Measurements from ENCODE around the gene METTL9. TPM values are rescaled to one million over a fixed set of nuclear protein-coding genes. Genes with fewer than 3 reads are reported as not detected.

METTL9 gene
- polyA plus RNA-seq, 3 donors, result 181 to 400 (median 373) TPM

DNA sequence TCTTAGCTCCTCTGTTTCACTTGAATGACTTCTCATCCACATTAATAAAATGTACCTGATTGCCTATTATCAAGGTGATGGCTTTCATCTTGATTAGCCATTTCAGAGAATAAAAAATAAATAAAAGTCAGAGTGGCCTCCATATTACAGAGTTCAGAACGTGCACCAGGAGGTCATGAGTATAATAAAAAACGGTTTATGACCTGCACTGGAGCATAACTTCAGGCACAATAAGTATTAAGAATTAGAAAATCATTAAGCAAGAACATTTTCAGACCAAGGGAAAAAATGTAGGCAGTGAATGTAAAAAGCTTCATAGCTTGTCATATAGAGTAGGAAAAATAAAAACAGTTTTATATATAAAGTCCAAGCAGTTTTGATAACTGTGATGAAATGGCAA, 11.4 kb downstream of the METTL9 start:
- H3K9ac ChIP-seq (ENCODE audit: insufficient read depth, low read length, poor library complexity, severe bottlenecking), result peak overlapping the region; percentile 1
- no peaks in the 10 kb centered on the region for H3K27me3 ChIP-seq (ENCODE audit: control insufficient read depth in 2 of 2, insufficient read depth in 2 of 2, low read length in 2 of 2)
- WGBS (ENCODE audit: insufficient coverage), result no CpG with 5 or more reads among the region's 2 CpGs
- H3K27ac ChIP-seq (ENCODE audit: low read depth in 1 of 2, low read length in 2 of 2), result peak overlapping the region in 1 of 2 donors; percentile 93
- Mint-ChIP-seq H3K27me3 (ENCODE audit: low read depth in 3 of 3) (no peaks in the 10 kb centered on the region), H3K4me3 (no peak overlapping the region), H3K4me1 (peaks cover 94% of the 10 kb centered on the region), H3K36me3 (peaks cover 24 to 27% of the 10 kb centered on the region in 2 donors), H3K27ac (peak overlapping the region; percentile 95 to 98 (median 97)), H3K9me3 (no peaks in the 10 kb centered on the region)
- peaks cover 68% of the 10 kb centered on the region for H4K20me1 ChIP-seq (ENCODE audit: insufficient read depth, low read length)
- no peak overlapping the region for H2AFZ ChIP-seq (ENCODE audit: insufficient read depth, low read depth, low read length, poor library complexity, severe bottlenecking)
- intact Hi-C loops (cut with micrococcal nuclease), result loop anchor here in 1 of 2 donors (5.0 kb wide), 1 partner anchor 42 kb away; the partner anchor contains the start of gene IGSF6
- peak overlapping the region in 1 of 3 experiments; percentile 71 for H3K4me3 ChIP-seq (replicated peaks in 1 of 3; ENCODE audit: low read depth in 2 of 3, low read length in 3 of 3)
- no peak for DNase-seq
- H3K9me3 ChIP-seq (replicated peaks in 1 of 2; ENCODE audit: control insufficient read depth in 1 of 2, insufficient read depth in 1 of 2, low read length in 2 of 2), result no peaks in the 10 kb centered on the region
- H3K36me3 ChIP-seq (replicated peaks in 1 of 2; ENCODE audit: control insufficient read depth in 1 of 2, insufficient read depth in 2 of 2, low read length in 2 of 2), result peaks cover 0 to 19% of the 10 kb centered on the region in 2 donors
- peaks cover 100% of the 10 kb centered on the region for H3K79me2 ChIP-seq (ENCODE audit: insufficient read depth, low read length)
- H3K4me2 ChIP-seq (replicated peaks; ENCODE audit: extremely low read depth, low read length, poor library complexity, severe bottlenecking), result peak overlapping the region; percentile 74
- no peak for TF ChIP-seq CTCF (IDR thresholded peaks at IDR 0.05)
- peaks cover 98 to 100% of the 10 kb centered on the region in 2 donors for H3K4me1 ChIP-seq (ENCODE audit: control insufficient read depth in 1 of 2, insufficient read depth in 2 of 2, low read length in 2 of 2)

DNA sequence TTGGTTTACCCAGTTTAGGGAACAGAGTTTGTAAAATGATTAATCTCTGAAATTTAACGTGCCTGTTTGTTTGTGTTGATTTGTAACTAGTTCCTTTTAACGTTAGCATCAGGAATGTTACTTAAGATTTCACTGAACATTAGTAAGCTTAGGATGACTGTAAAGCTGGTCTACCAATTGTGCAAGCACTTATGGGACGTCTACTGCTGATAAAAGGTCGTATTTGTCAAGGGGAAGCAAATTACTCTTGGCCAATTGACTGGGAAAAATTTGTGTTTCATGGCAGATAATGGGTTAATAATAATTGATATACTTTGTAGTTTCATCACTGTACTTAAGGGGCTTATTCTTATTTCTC, 11.8 kb downstream of the METTL9 start:
- peak overlapping the region; percentile 50 for H3K9ac ChIP-seq (ENCODE audit: insufficient read depth, low read length, poor library complexity, severe bottlenecking)
- peak overlapping the region in 2 of 3 experiments; percentile 39 to 63 for H3K4me3 ChIP-seq (replicated peaks in 1 of 3; ENCODE audit: low read depth in 2 of 3, low read length in 3 of 3)
- H3K36me3 ChIP-seq (replicated peaks in 1 of 2; ENCODE audit: control insufficient read depth in 1 of 2, insufficient read depth in 2 of 2, low read length in 2 of 2), result peaks cover 2 to 22% of the 10 kb centered on the region in 2 donors
- peak overlapping the region; percentile 95 to 98 (median 97) for H3K27ac Mint-ChIP-seq
- H3K4me2 ChIP-seq (replicated peaks; ENCODE audit: extremely low read depth, low read length, poor library complexity, severe bottlenecking), result peak overlapping the region; percentile 74
- no peaks in the 10 kb centered on the region for H3K27me3 ChIP-seq (ENCODE audit: control insufficient read depth in 2 of 2, insufficient read depth in 2 of 2, low read length in 2 of 2)
- peaks cover 100% of the 10 kb centered on the region for H3K79me2 ChIP-seq (ENCODE audit: insufficient read depth, low read length)
- peaks cover 71% of the 10 kb centered on the region for H4K20me1 ChIP-seq (ENCODE audit: insufficient read depth, low read length)
- peak; percentile 77 to 95 (median 92) for DNase-seq
- no peak overlapping the region for H2AFZ ChIP-seq (ENCODE audit: insufficient read depth, low read depth, low read length, poor library complexity, severe bottlenecking)
- peak overlapping the region; percentile 49 to 82 for H3K4me3 Mint-ChIP-seq
- H3K36me3 Mint-ChIP-seq, result peaks cover 27 to 31% of the 10 kb centered on the region in 2 donors
- intact Hi-C loops (cut with micrococcal nuclease), result loop anchor here in 1 of 2 donors (5.0 kb wide), 1 partner anchor 41 kb away; the partner anchor contains the start of gene IGSF6
- H3K27me3 Mint-ChIP-seq (ENCODE audit: low read depth in 3 of 3), result no peaks in the 10 kb centered on the region
- H3K9me3 ChIP-seq (replicated peaks in 1 of 2; ENCODE audit: control insufficient read depth in 1 of 2, insufficient read depth in 1 of 2, low read length in 2 of 2), result no peaks in the 10 kb centered on the region
- H3K4me1 Mint-ChIP-seq, result peaks cover 96% of the 10 kb centered on the region
- 7% methylated on average over 4 of the region's 4 CpGs for WGBS (ENCODE audit: insufficient coverage)
- no peaks in the 10 kb centered on the region for H3K9me3 Mint-ChIP-seq
- peaks cover 98 to 100% of the 10 kb centered on the region in 2 donors for H3K4me1 ChIP-seq (ENCODE audit: control insufficient read depth in 1 of 2, insufficient read depth in 2 of 2, low read length in 2 of 2)
- peak overlapping the region; percentile 93 to 95 for H3K27ac ChIP-seq (ENCODE audit: low read depth in 1 of 2, low read length in 2 of 2)
- TF ChIP-seq CTCF (IDR thresholded peaks at IDR 0.05), result no peak

Measured in CD14-positive monocyte (primary cell).